HL-60 (cell line): ENCODE results near the gene KCNK5.

Source experiments
- DNase-seq, 2 experiments: peaks; one replicate each; pipeline ENCODE4 v3.0.0-alpha.2; 2010 to 2020; ENCODE audit warnings: low read depth in 1 of 2, low spot score in 1 of 2
- H3K27ac ChIP-seq: fragments of 250-450 bp; sonication (Bioruptor Pico); replicated peaks from 2 replicates; pipeline ENCODE4 v1.5.1; 2020; ENCODE audit warnings: mild to moderate bottlenecking, moderate library complexity
- H3K27me3 ChIP-seq: fragments of 250-450 bp; sonication (Bioruptor Pico); 2 replicates; pipeline ENCODE4 v1.5.1; 2021; ENCODE audit warnings: mild to moderate bottlenecking, moderate library complexity; ENCODE audit not compliant: insufficient read depth, poor library complexity, severe bottlenecking
- H3K4me3 ChIP-seq: replicated peaks from 2 replicates; pipeline ENCODE4 v1.5.1; 2011; ENCODE audit warnings: mild to moderate bottlenecking, control low read depth, low read length; ENCODE audit not compliant: insufficient read depth
- GABPA ChIP-seq: IDR thresholded peaks from 2 replicates; pipeline ENCODE4 v1.6.1; 2012; ENCODE audit warnings: low read depth
- POLR2AphosphoS5 ChIP-seq: IDR thresholded peaks from 2 replicates; pipeline ENCODE4 v1.6.1; 2012; ENCODE audit warnings: low read depth
- SPI1 ChIP-seq: IDR thresholded peaks from 2 replicates; pipeline ENCODE4 v1.6.1; 2012; ENCODE audit warnings: low read depth, mild to moderate bottlenecking, borderline replicate concordance
- TF ChIP-seq, protein P1 (sequence below): IDR thresholded peaks from 2 replicates; pipeline ENCODE4 v1.6.1; 2012; ENCODE audit warnings: low read depth; ENCODE audit not compliant: insufficient replicate concordance
- TF ChIP-seq, protein P2 (sequence below): IDR thresholded peaks from one replicate; pipeline ENCODE4 v1.5.1; 2011; ENCODE audit warnings: low read length, control low read depth, inconsistent platforms; ENCODE audit not compliant: insufficient read depth

Gene KCNK5

DNA sequence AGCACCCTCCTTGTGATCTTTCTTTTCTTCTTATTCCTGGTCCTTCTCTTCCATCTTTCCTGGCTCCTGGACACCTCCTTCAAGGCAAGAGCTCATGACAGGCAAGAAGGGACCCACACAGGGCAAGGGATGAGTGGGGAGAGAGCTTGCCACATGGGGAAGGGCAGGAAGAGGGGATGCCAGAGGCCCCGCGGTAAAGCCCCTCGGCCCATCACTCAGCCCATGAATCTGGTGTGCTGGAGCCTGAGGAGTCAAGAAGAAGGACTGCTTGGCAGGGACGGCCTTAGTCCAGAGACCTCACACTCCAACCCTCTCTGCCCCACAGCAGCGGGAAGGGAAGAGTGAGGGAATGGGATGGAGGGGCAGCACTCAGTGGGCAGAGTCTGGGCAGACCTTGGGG is 62.0 kb downstream of the KCNK5 start:
- no peaks in the 10 kb centered on the region for H3K27me3 ChIP-seq
- no peak for DNase-seq
- TF ChIP-seq GABPA (no peak), SPI1 (no peak), POLR2AphosphoS5 (no peak)
- TF ChIP-seq, protein P1, sequence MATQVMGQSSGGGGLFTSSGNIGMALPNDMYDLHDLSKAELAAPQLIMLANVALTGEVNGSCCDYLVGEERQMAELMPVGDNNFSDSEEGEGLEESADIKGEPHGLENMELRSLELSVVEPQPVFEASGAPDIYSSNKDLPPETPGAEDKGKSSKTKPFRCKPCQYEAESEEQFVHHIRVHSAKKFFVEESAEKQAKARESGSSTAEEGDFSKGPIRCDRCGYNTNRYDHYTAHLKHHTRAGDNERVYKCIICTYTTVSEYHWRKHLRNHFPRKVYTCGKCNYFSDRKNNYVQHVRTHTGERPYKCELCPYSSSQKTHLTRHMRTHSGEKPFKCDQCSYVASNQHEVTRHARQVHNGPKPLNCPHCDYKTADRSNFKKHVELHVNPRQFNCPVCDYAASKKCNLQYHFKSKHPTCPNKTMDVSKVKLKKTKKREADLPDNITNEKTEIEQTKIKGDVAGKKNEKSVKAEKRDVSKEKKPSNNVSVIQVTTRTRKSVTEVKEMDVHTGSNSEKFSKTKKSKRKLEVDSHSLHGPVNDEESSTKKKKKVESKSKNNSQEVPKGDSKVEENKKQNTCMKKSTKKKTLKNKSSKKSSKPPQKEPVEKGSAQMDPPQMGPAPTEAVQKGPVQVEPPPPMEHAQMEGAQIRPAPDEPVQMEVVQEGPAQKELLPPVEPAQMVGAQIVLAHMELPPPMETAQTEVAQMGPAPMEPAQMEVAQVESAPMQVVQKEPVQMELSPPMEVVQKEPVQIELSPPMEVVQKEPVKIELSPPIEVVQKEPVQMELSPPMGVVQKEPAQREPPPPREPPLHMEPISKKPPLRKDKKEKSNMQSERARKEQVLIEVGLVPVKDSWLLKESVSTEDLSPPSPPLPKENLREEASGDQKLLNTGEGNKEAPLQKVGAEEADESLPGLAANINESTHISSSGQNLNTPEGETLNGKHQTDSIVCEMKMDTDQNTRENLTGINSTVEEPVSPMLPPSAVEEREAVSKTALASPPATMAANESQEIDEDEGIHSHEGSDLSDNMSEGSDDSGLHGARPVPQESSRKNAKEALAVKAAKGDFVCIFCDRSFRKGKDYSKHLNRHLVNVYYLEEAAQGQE: no peak
- TF ChIP-seq, protein P2, sequence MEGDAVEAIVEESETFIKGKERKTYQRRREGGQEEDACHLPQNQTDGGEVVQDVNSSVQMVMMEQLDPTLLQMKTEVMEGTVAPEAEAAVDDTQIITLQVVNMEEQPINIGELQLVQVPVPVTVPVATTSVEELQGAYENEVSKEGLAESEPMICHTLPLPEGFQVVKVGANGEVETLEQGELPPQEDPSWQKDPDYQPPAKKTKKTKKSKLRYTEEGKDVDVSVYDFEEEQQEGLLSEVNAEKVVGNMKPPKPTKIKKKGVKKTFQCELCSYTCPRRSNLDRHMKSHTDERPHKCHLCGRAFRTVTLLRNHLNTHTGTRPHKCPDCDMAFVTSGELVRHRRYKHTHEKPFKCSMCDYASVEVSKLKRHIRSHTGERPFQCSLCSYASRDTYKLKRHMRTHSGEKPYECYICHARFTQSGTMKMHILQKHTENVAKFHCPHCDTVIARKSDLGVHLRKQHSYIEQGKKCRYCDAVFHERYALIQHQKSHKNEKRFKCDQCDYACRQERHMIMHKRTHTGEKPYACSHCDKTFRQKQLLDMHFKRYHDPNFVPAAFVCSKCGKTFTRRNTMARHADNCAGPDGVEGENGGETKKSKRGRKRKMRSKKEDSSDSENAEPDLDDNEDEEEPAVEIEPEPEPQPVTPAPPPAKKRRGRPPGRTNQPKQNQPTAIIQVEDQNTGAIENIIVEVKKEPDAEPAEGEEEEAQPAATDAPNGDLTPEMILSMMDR: no peak
- H3K27ac ChIP-seq: no peak overlapping the region
- no peak overlapping the region for H3K4me3 ChIP-seq

DNA sequence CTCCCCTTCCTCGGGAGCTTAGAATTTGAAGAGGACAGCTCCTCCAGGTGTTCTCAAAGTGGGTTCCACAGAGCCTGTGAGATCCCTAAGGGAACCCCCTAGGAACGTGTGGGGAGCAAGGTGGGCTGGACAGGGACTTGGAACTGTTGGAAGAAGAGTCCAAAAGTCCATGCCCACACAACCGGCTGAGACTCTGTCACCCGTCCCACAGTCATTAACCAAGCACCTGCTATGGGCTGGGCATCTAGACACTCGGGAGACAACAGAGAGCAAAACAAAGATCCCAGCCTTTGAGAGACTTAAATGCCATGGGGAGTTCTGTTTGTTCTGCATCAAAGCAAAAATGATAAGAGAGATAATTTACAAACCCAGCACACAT is 62.4 kb downstream of the KCNK5 start:
- Histone ChIP-seq H3K4me3 (no peak overlapping the region), H3K27me3 (no peaks in the 10 kb centered on the region), H3K27ac (no peak overlapping the region)
- TF ChIP-seq SPI1: no peak
- TF ChIP-seq POLR2AphosphoS5: no peak
- TF ChIP-seq, protein P2: no peak
- TF ChIP-seq, protein P1: no peak
- TF ChIP-seq GABPA: no peak
- no peak for DNase-seq

DNA sequence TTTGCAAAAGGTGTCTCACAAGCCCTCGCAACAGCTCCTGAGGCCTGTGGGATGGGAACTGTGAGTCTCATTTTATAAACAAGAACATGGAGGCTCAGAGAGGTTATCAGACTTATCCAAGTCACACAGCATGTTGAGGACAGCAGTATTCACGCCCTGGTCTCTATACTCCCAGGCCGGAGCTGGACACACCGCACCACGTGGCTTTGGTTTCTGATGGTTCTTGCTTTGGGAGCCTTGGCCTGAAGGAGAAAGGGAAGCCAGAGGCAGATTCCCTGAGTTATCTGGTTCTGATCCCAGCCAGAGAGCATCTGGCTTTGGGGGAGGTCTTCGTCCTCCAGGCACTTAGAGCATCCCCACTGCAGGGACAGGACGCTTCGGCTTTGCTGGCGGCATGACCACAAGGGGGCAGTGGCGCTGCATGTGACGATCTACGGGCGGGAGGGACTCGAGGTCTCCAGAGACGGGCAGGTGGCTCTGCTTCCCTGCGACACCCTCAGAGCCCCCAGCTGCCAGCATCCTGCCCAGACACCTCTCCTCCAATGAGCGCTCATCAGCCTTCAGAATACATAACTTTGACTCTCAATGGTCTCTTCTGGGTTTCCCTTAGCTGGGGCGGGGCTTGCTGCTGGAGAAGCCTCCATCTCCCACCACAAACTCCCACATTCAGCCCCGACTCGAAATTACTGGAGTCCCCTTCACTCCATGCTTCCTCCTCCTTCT is 62.9 kb downstream of the KCNK5 start:
- TF ChIP-seq POLR2AphosphoS5: no peak
- TF ChIP-seq, protein P2: peak; percentile 89
- peak; percentile 64 to 82 for DNase-seq

DNA sequence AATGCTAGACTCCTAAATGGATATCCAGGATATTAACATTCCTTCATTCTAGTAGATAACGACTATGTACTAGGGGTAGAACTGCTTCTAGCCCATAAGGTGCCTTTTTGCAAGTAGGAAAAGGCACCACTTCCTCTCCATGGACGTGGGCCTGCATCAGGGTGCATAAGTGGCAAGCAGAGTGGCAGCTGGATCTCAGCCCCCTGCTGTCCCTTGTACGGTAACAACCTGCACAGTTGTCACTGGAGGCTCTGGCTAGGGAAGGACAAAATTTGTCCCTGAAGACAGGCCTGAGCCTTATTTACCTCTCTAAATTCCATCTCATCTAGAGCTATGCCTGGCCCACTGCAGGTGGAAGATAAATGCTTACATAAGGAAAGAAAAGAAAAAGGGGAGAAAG is 71.8 kb downstream of the KCNK5 start:
- TF ChIP-seq SPI1: peak; percentile 10; the same call in 1 of the 2 replicates
- TF ChIP-seq POLR2AphosphoS5: no peak
- TF ChIP-seq, protein P1: no peak
- TF ChIP-seq GABPA: no peak
- TF ChIP-seq, protein P2: no peak
- no peak for DNase-seq
- no peak overlapping the region for H3K27ac ChIP-seq
- H3K27me3 ChIP-seq: no peaks in the 10 kb centered on the region
- no peak overlapping the region for H3K4me3 ChIP-seq

More for the DNA sequence above, 62.9 kb downstream of the KCNK5 start:
- H3K27ac ChIP-seq: no peak overlapping the region
- H3K27me3 ChIP-seq: no peaks in the 10 kb centered on the region
- no peak overlapping the region for H3K4me3 ChIP-seq
